NB4 (cell line): Measurements from ENCODE around the gene COX20.

Experiments used
- CTCF ChIP-seq: IDR thresholded peaks from one replicate; pipeline ENCODE4 v1.5.1; 2012; ENCODE audit warnings: low read depth, low read length
- MAX ChIP-seq: IDR thresholded peaks from 2 replicates; pipeline ENCODE4 v1.6.1; 2011; ENCODE audit warnings: low read depth, low read length
- MYC ChIP-seq: IDR thresholded peaks from 2 replicates; pipeline ENCODE4 v1.6.1; 2011; ENCODE audit warnings: low read depth, low read length
- POLR2A ChIP-seq: IDR thresholded peaks from 2 replicates; pipeline ENCODE4 v1.6.1; 2011; ENCODE audit warnings: mild to moderate bottlenecking; ENCODE audit not compliant: insufficient read length; ENCODE audit errors: extremely low read depth

- TF ChIP-seq MAX (no peak), CTCF (no peak), POLR2A (no peak), MYC (no peak)
Observed at GRCh38 chr1:244860078-244860477, 24.6 kb downstream of the COX20 start.
